ENCODE results near the gene MRM1.

The MRM1 gene

GRCh38 chr17:36593656-36594316 is 7.6 kb upstream of the MRM1 start:
- peak; percentile 19 for DNase-seq (ENCODE audit: low read depth)
- no peak overlapping the region for H3K4me3 ChIP-seq (ENCODE audit: low read depth, low read length)
- TF ChIP-seq CTCF (IDR thresholded peaks at IDR 0.05; ENCODE audit: insufficient read depth, low read depth, low read length, missing control alignments), result no peak

GRCh38 chr17:36594626-36595401 is 6.6 kb upstream of the MRM1 start:
- no peak for DNase-seq (ENCODE audit: low read depth)
- no peak for TF ChIP-seq CTCF (IDR thresholded peaks at IDR 0.05; ENCODE audit: insufficient read depth, low read depth, low read length, missing control alignments)
- H3K4me3 ChIP-seq (ENCODE audit: low read depth, low read length), result no peak overlapping the region

GRCh38 chr17:36597226-36597625 is 4.2 kb upstream of the MRM1 start:
- DNase-seq (ENCODE audit: low read depth), result no peak
- H3K4me3 ChIP-seq (ENCODE audit: low read depth, low read length), result no peak overlapping the region
- TF ChIP-seq CTCF (IDR thresholded peaks at IDR 0.05; ENCODE audit: insufficient read depth, low read depth, low read length, missing control alignments), result no peak

GRCh38 chr17:36597866-36598777 is 3.3 kb upstream of the MRM1 start:
- no peak overlapping the region for H3K4me3 ChIP-seq (ENCODE audit: low read depth, low read length)
- no peak for TF ChIP-seq CTCF (IDR thresholded peaks at IDR 0.05; ENCODE audit: insufficient read depth, low read depth, low read length, missing control alignments)
- no peak for DNase-seq (ENCODE audit: low read depth)

- H3K4me3 ChIP-seq (ENCODE audit: low read depth, low read length), result no peak overlapping the region
- DNase-seq (ENCODE audit: low read depth), result no peak
These were observed 2.4 kb upstream of the MRM1 start for GRCh38 chr17:36598951-36599401.

More at GRCh38 chr17:36598951-36599401, 2.4 kb upstream of the MRM1 start:
- no peak for TF ChIP-seq CTCF (IDR thresholded peaks at IDR 0.05; ENCODE audit: insufficient read depth, low read depth, low read length, missing control alignments)

Data from GM12865 (cell line).